GM19239 (cell line): ENCODE measurements around the gene CCT2.

Experiments used
- DNase-seq: peaks from one replicate; pipeline ENCODE4 v3.0.0; 2011; ENCODE audit warnings: low spot score; ENCODE audit not compliant: insufficient read length
- FAIRE-seq: peaks from 2 replicates; lab custom pipeline; 2011; peaks lifted over from hg19 to GRCh38; lab: Jason Lieb, UNC

The CCT2 gene

DNA sequence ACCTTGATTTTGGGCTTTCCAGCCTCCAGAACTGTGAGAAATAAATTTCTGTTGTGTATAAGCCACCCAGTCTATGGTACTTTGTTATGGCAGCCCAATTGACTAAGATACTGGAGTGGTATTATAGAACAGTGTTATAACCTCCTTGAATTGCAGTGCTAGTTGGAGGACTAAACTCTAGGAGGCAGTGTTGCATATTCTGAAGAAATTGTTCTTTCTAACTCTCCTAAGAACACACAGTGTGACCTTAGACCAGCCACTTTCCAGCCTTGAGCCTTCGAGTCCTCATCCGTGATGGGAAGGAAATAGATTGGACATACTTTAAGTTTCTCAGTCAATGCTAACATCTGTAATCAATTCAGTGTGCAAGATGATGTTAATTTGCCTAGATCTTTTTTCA lies 47.8 kb downstream of the CCT2 start:
- no peak for FAIRE-seq

GRCh38 chr12:69639400-69640016 lies 54.2 kb downstream of the CCT2 start:
- peak; percentile 59 for DNase-seq
- FAIRE-seq: peak; percentile 57

More for the DNA sequence above, 47.8 kb downstream of the CCT2 start:
- no peak for DNase-seq

DNA sequence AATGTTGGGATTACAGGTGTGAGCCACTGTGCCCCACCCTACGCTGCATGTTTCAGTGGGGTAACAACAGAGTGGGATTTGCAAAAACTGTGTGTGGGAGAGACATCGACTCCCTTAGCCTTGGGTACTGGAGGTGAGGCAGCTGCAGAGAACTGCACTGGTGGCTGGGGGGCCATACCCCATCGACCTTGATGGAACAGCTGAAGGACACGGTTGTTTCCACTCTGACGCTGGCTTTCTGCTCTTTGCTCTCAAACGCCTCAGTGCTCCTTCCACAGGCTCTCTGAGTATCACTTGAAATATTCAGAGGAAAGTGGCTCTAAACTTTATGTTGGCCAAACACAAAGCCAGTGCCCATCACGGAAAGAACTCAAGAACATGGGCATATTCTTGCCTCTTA lies 56.3 kb downstream of the CCT2 start:
- DNase-seq: no peak

DNA sequence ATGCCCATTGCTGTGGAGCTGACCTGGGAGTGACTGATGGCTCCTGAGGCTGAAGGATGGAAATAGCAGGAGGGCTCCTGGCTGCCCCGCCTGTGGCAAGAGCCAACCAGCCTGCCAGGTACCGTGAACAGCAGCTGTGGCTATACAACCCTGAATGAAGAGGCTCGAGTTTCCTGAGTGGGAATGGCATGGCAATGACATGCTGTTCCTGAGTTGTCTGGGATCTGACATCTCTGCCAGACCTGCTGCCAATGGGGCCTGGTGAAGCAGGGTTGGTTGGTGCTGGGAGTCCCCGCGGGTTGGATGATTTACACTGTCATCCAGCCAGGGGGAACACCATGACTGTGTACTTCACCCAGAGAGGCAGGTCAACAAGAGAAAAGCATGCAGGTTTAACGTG lies 57.3 kb downstream of the CCT2 start:
- no peak for FAIRE-seq

More for the DNA sequence above, 56.3 kb downstream of the CCT2 start:
- FAIRE-seq: no peak

GRCh38 chr12:69644511-69644910 lies 59.3 kb downstream of the CCT2 start:
- FAIRE-seq (no peak), DNase-seq (no peak)

More for the DNA sequence above, 57.3 kb downstream of the CCT2 start:
- no peak for DNase-seq

GRCh38 chr12:69645031-69645430 lies 59.8 kb downstream of the CCT2 start:
- DNase-seq: no peak
- no peak for FAIRE-seq

- no peak for DNase-seq
- no peak for FAIRE-seq
Measured at GRCh38 chr12:69647178-69647577, 61.9 kb downstream of the CCT2 start.

DNA sequence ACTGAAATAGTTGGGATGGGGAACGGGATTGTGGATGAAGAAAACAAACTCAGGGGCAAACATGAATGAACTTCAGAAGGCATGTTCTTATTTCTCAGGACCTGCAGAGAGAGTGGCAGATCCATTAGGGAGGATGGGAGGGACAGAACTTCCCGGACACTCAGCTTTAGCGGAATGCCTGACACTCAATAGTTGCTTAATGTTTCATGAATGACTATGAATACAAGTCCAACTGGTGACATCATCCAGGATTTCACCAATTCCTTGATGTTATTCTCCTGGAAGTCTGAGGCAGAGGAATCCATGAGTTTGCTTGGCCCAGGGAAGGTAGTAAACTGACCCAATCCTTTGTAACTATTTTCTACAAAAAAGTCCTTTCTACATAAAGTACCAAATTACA lies 63.2 kb downstream of the CCT2 start:
- FAIRE-seq (no peak), DNase-seq (no peak)

DNA sequence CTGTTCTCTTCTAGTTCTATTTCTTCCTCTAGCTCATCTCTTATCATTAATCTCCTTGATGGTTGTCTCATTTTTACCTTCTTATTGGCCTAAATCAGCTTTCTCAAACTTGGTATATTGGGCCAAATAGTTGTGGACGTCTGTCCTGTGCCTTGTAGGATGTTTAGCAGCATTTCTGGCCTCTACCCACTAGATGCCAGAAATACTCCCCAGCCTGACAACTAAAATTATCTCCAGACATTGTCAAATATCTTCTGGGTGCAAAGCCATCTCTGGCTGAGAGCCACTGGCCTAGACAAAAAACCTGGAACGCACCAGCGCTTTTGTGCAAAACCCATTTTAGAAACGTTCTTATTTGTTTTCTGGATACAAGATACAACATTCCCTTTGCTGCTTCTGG lies 64.3 kb downstream of the CCT2 start:
- FAIRE-seq (no peak), DNase-seq (no peak)
